GM21723 (cell line): Measurements from ENCODE around the gene MYO9A.

Source experiments
- ATAC-seq: cut with Tn5 transposase; IDR thresholded peaks from one replicate; pipeline ENCODE4 v1.9.1; 2021; ENCODE audit warnings: mild to moderate bottlenecking, moderate library complexity; ENCODE audit not compliant: unreplicated experiment

MYO9A gene

GRCh38 chr15:71974211-71974610 is 143.7 kb downstream of the MYO9A start:
- ATAC-seq, result no peak

GRCh38 chr15:71973366-71973765 is 144.6 kb downstream of the MYO9A start:
- no peak for ATAC-seq

- no peak for ATAC-seq
Measured at GRCh38 chr15:71971905-71972304, 146.0 kb downstream of the MYO9A start.

GRCh38 chr15:71970435-71970834 is 147.5 kb downstream of the MYO9A start:
- ATAC-seq, result no peak

GRCh38 chr15:71962537-71962936 is 155.4 kb downstream of the MYO9A start:
- ATAC-seq, result no peak

GRCh38 chr15:71957026-71957425 is 160.9 kb downstream of the MYO9A start:
- no peak for ATAC-seq

GRCh38 chr15:71951134-71951533 is 166.8 kb downstream of the MYO9A start:
- no peak for ATAC-seq

- ATAC-seq, result no peak
Measured at GRCh38 chr15:71945012-71945411, 172.9 kb downstream of the MYO9A start.

GRCh38 chr15:71943806-71944205 is 174.1 kb downstream of the MYO9A start:
- ATAC-seq, result no peak

- no peak for ATAC-seq
Measured at GRCh38 chr15:71939981-71940588, 177.9 kb downstream of the MYO9A start.

GRCh38 chr15:71937650-71938311 is 180.2 kb downstream of the MYO9A start:
- ATAC-seq, result no peak

- no peak for ATAC-seq
Measured at GRCh38 chr15:71934446-71934845, 183.5 kb downstream of the MYO9A start.

- ATAC-seq, result no peak
Measured at GRCh38 chr15:71932689-71933088, 185.3 kb downstream of the MYO9A start.

GRCh38 chr15:71931261-71931660 is 186.7 kb downstream of the MYO9A start:
- ATAC-seq, result no peak

- ATAC-seq, result no peak
Measured at GRCh38 chr15:71925145-71925544, 192.8 kb downstream of the MYO9A start.

- ATAC-seq, result no peak
Measured at GRCh38 chr15:71921191-71921590, 196.8 kb downstream of the MYO9A start.

GRCh38 chr15:71920573-71920972 is 197.4 kb downstream of the MYO9A start:
- no peak for ATAC-seq

- ATAC-seq, result no peak
Measured at GRCh38 chr15:71916834-71917233, 201.1 kb downstream of the MYO9A start.

- no peak for ATAC-seq
Measured at GRCh38 chr15:71914092-71914491, 203.9 kb downstream of the MYO9A start.

GRCh38 chr15:71899674-71900073 is 218.3 kb downstream of the MYO9A start:
- no peak for ATAC-seq

- no peak for ATAC-seq
Measured at GRCh38 chr15:71893691-71894090, 224.3 kb downstream of the MYO9A start.

GRCh38 chr15:71892335-71892734 is 225.6 kb downstream of the MYO9A start:
- no peak for ATAC-seq

- ATAC-seq, result no peak
Measured at GRCh38 chr15:71891026-71891425, 226.9 kb downstream of the MYO9A start.
